Retinal pigment epithelial cell (primary cell): ENCODE data around the gene LARGE1.

Source experiments
- DNase-seq: peaks from one replicate; pipeline ENCODE4 v3.0.0-alpha.2; 2010; ENCODE audit warnings: low read depth
- H3K4me3 ChIP-seq: 2 replicates; pipeline ENCODE4 v1.5.1; 2011; ENCODE audit warnings: mild to moderate bottlenecking, low read length, control low read depth, moderate library complexity
- CTCF ChIP-seq: conservative IDR thresholded peaks from 2 replicates; pipeline ENCODE4 v1.5.1; 2011; ENCODE audit warnings: low read depth, low read length, control low read depth, inconsistent platforms

LARGE1 gene

GRCh38 chr22:33350491-33350890 is 569.8 kb downstream of the LARGE1 start:
- H3K4me3 ChIP-seq = no peak overlapping the region
- no peak for DNase-seq
- TF ChIP-seq CTCF = no peak

- no peak for DNase-seq
- no peak for TF ChIP-seq CTCF
- no peak overlapping the region for H3K4me3 ChIP-seq
These were observed 573.3 kb downstream of the LARGE1 start for GRCh38 chr22:33347002-33347401.

DNA sequence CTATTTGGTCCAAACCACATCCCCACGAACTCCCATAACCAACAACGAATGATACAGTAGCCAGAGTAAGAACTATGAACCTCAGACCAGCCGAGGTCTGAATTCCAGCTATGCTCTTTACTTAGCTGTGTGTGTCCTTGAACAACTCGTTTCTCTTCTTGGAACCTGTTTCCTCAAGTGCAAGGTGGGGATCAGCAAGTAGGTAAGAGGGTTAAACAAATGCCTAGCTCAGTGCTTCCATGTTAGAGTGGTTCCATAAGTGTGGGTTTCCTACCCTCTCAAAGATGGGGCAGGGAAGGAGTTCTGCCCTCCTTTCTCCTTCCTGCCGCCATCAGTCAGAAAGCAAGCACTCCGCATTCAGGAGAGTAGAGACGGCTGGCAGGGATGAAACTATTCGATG is 578.7 kb downstream of the LARGE1 start:
- no peak for DNase-seq
- no peak overlapping the region for H3K4me3 ChIP-seq
- no peak for TF ChIP-seq CTCF

GRCh38 chr22:33337524-33337923 is 582.8 kb downstream of the LARGE1 start:
- DNase-seq = no peak
- no peak overlapping the region for H3K4me3 ChIP-seq
- TF ChIP-seq CTCF = no peak

DNA sequence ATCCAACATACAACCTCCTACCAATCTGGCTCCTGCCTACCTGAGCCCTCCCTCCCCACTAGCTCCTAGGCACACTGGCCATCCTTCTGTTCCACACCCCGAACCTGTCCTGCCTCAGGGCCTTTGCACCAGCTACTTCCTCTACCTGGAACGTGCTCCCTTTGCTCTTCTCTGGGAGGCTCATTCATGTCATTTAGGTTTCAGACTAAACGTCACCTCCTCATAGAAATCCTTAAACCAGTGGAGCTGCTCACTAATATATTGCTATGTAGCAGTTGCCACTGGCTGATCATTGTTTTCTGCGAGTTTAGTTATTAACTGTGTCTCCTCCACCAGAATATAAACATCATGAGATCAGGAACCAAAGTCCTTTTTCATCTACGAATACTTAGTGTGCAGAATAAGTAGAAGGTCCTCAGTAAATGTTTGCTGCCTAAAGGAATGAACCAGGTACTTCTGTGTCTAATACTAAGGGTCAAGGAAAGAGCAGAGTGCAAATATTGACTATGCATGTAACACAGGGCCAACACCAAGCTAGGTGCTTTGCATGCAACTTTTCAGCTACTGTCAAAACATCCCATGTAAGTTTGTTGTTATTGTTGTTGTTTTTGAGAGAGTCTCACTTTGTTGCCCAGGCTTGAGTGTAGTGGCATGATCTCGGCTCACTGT is 584.5 kb downstream of the LARGE1 start:
- no peak overlapping the region for H3K4me3 ChIP-seq
- DNase-seq = no peak
- TF ChIP-seq CTCF = no peak

DNA sequence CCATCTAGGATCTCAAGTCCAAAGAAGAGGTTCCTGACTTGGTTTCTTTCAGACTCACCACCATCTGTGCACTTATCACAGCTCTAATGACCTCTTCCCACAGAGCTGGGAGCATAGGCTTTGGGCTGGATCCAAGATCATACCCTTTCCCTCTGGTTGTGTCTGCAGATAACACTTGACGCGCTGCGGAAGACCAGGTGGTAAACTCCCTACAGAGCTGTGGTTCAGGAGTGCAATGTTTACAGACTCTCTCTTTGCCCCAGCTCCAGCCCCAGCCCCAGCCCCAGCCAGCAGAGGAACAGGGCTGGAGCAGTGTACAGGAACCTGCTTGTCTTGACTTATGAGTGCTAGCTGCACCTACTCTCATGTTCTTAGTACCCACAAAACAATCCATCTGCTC is 587.7 kb downstream of the LARGE1 start:
- no peak for DNase-seq
- no peak for TF ChIP-seq CTCF

DNA sequence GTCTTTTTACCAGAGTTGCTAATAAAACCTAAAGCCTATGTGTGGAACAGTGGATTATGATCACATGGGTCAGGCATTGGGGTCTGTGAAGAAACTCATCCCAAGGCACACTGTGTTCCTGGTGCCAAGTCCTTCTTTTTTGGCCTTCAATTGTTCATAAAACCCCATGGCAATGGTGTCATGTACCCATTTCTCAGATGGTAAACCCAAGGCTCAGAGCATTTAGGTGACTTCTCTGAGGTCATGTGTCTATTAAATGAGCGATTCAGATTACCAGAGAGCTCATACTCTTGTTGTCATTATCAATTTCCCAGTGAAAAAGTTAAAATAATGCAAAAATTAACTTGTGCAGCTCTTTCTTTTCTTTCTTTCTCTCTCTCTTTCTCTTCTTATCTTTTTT is 589.3 kb downstream of the LARGE1 start:
- no peak overlapping the region for H3K4me3 ChIP-seq
- DNase-seq = no peak
- no peak for TF ChIP-seq CTCF

More for the DNA sequence above, 587.7 kb downstream of the LARGE1 start:
- no peak overlapping the region for H3K4me3 ChIP-seq
